ENCODE data around the gene FAM9C.

- TF ChIP-seq, protein P1, sequence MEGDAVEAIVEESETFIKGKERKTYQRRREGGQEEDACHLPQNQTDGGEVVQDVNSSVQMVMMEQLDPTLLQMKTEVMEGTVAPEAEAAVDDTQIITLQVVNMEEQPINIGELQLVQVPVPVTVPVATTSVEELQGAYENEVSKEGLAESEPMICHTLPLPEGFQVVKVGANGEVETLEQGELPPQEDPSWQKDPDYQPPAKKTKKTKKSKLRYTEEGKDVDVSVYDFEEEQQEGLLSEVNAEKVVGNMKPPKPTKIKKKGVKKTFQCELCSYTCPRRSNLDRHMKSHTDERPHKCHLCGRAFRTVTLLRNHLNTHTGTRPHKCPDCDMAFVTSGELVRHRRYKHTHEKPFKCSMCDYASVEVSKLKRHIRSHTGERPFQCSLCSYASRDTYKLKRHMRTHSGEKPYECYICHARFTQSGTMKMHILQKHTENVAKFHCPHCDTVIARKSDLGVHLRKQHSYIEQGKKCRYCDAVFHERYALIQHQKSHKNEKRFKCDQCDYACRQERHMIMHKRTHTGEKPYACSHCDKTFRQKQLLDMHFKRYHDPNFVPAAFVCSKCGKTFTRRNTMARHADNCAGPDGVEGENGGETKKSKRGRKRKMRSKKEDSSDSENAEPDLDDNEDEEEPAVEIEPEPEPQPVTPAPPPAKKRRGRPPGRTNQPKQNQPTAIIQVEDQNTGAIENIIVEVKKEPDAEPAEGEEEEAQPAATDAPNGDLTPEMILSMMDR (IDR thresholded peaks at IDR 0.05 in 2 of 3, conservative IDR thresholded peaks at IDR 0.05 in 1 of 3; ENCODE audit: borderline replicate concordance in 1 of 3, insufficient read depth in 1 of 3, low read depth in 2 of 3, low read length in 2 of 3): no peak
- TF ChIP-seq POLR2AphosphoS5 (IDR thresholded peaks at IDR 0.05; ENCODE audit: low read depth, low read length) (no peak), EZH2phosphoT487 (IDR thresholded peaks at IDR 0.05; ENCODE audit: borderline replicate concordance) (no peak), RAD21 (IDR thresholded peaks at IDR 0.05; ENCODE audit: low read depth) (no peak), FOSL1 (IDR thresholded peaks at IDR 0.05; ENCODE audit: low read depth) (no peak), POLR2A (IDR thresholded peaks at IDR 0.05; ENCODE audit: borderline replicate concordance, extremely low read depth, insufficient read depth, insufficient read length) (no peak), ATF3 (IDR thresholded peaks at IDR 0.05) (no peak), REST (IDR thresholded peaks at IDR 0.05; ENCODE audit: low read depth) (no peak), ZFX (IDR thresholded peaks at IDR 0.05) (no peak), JUND (IDR thresholded peaks at IDR 0.05) (no peak), EGR1 (IDR thresholded peaks at IDR 0.05; ENCODE audit: low read depth) (no peak)
- TF ChIP-seq, protein P2, sequence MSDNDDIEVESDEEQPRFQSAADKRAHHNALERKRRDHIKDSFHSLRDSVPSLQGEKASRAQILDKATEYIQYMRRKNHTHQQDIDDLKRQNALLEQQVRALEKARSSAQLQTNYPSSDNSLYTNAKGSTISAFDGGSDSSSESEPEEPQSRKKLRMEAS (IDR thresholded peaks at IDR 0.05): no peak
- TF ChIP-seq, protein P3, sequence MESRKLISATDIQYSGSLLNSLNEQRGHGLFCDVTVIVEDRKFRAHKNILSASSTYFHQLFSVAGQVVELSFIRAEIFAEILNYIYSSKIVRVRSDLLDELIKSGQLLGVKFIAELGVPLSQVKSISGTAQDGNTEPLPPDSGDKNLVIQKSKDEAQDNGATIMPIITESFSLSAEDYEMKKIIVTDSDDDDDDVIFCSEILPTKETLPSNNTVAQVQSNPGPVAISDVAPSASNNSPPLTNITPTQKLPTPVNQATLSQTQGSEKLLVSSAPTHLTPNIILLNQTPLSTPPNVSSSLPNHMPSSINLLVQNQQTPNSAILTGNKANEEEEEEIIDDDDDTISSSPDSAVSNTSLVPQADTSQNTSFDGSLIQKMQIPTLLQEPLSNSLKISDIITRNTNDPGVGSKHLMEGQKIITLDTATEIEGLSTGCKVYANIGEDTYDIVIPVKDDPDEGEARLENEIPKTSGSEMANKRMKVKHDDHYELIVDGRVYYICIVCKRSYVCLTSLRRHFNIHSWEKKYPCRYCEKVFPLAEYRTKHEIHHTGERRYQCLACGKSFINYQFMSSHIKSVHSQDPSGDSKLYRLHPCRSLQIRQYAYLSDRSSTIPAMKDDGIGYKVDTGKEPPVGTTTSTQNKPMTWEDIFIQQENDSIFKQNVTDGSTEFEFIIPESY (IDR thresholded peaks at IDR 0.05; ENCODE audit: extremely low read depth, insufficient replicate concordance, low read length): no peak
These were observed 28.7 kb downstream of the FAM9C start for GRCh38 chrX:13015536-13016236.
